ENCODE measurements around the gene BLACAT1. TPM values are rescaled to one million over a fixed set of nuclear protein-coding genes. Genes with fewer than 3 reads are reported as not detected.

Gene BLACAT1
- polyA plus RNA-seq, 1 of the 3 experiments (the other 2 are of a cell fraction): not detected

- H3F3A ChIP-seq (replicated peaks; ENCODE audit: insufficient read depth): no peaks in the 10 kb centered on the region
- POLR2A ChIA-PET: interaction anchor here (0.7 kb wide), 1 partner anchor 30 kb away, joined by 3 read pairs; no protein-coding TSS in a partner anchor
- no peak overlapping the region for H3K9ac ChIP-seq
- H3K27ac ChIP-seq (ENCODE audit: low read depth in 2 of 2, low read length in 1 of 2): no peak overlapping the region
- peaks cover 5 to 9% of the 10 kb centered on the region in 2 experiments; a peak in 2 of 4 replicates for H3K4me1 ChIP-seq (ENCODE audit: control insufficient read depth in 1 of 2, insufficient read depth in 2 of 2, low read depth in 1 of 2, low read length in 1 of 2)
- CTCF ChIA-PET: interaction anchor here (3.5 to 45.6 kb wide), 4 partner anchors 9 to 80 kb away, joined by 22 to 1333 read pairs (median 42); no protein-coding TSS in a partner anchor
- H4K20me1 ChIP-seq (ENCODE audit: insufficient read depth): no peaks in the 10 kb centered on the region
- H3K9me3 ChIP-seq: no peaks in the 10 kb centered on the region
- TF ChIP-seq IRF3 (IDR thresholded peaks at IDR 0.05; ENCODE audit: low read depth, low read length) (no peak), USF2 (IDR thresholded peaks at IDR 0.05; ENCODE audit: borderline replicate concordance, low read depth, low read length) (no peak), CHD2 (IDR thresholded peaks at IDR 0.05; ENCODE audit: low read length, partially characterized antibody) (no peak), RAD21 (IDR thresholded peaks at IDR 0.05; ENCODE audit: low read length) (no peak), EZH2phosphoT487 (IDR thresholded peaks at IDR 0.05; ENCODE audit: borderline replicate concordance, low read depth) (no peak), MAX (IDR thresholded peaks at IDR 0.05; ENCODE audit: low read depth) (no peak), JUND (IDR thresholded peaks at IDR 0.05) (no peak), SMC3 (IDR thresholded peaks at IDR 0.05; ENCODE audit: low read depth, low read length) (no peak), MEF2A (IDR thresholded peaks at IDR 0.05; ENCODE audit: borderline replicate concordance, low read depth) (no peak), MXI1 (IDR thresholded peaks at IDR 0.05; ENCODE audit: low read depth, low read length) (no peak), RFX5 (IDR thresholded peaks at IDR 0.05; ENCODE audit: low read length) (no peak), EP300 (IDR thresholded peaks at IDR 0.05; ENCODE audit: borderline replicate concordance in 1 of 2, low read depth in 1 of 2, low read length in 1 of 2) (no peak), GABPA (IDR thresholded peaks at IDR 0.05; ENCODE audit: low read depth) (no peak), RCOR1 (IDR thresholded peaks at IDR 0.05; ENCODE audit: low read length) (no peak), USF1 (IDR thresholded peaks at IDR 0.05; ENCODE audit: borderline replicate concordance, low read depth) (no peak), PBX3 (IDR thresholded peaks at IDR 0.05) (no peak), TAF1 (IDR thresholded peaks at IDR 0.05; ENCODE audit: borderline replicate concordance, low read depth, low read length) (no peak), NFIC (IDR thresholded peaks at IDR 0.05; ENCODE audit: borderline replicate concordance) (no peak), POLR2AphosphoS5 (IDR thresholded peaks at IDR 0.05; ENCODE audit: low read depth, low read length) (no peak)
- H3K9me2 ChIP-seq: no peaks in the 10 kb centered on the region
- 0 out of 2 replicates have a peak, but pooled peaks cover 5% of the 10 kb centered on the region for H3K27me3 ChIP-seq (ENCODE audit: insufficient read depth)
- H3K4me2 ChIP-seq: no peak overlapping the region
- no peak for DNase-seq
- H3K79me2 ChIP-seq (ENCODE audit: insufficient read depth): no peaks in the 10 kb centered on the region
- no peaks in the 10 kb centered on the region for H3K36me3 ChIP-seq (replicated peaks in 1 of 2; ENCODE audit: control insufficient read depth in 1 of 2, insufficient read depth in 2 of 2, low read length in 1 of 2)
- no peak overlapping the region for H2AFZ ChIP-seq (ENCODE audit: low read depth)
- WGBS (ENCODE audit: low lambda C conversion rate): 92% methylated on average over 4 of the region's 4 CpGs
- H3K4me3 ChIP-seq (ENCODE audit: low read depth in 2 of 2, low read length in 1 of 2): no peak overlapping the region
Observed at GRCh38 chr1:205476648-205477047, 20.8 kb upstream of the BLACAT1 start.
